Mucosa of descending colon (tissue), 3 donors: ENCODE measurements around the gene ARID1B. TPM values are rescaled to one million over a fixed set of nuclear protein-coding genes. Genes with fewer than 3 reads are reported as not detected.

ENCODE experiments used
- ATAC-seq: fragments of 200-7000 bp; cut with Tn5 transposase; one replicate; pipeline ENCODE4 v1.9.1; 2020; ENCODE audit warnings: mild to moderate bottlenecking, moderate library complexity
- DNase-seq, 3 donors: peaks; one replicate each; pipeline ENCODE4 v3.0.0-alpha.2; 2020
- H3K36me3 ChIP-seq: fragments of 200-600 bp; one replicate; pipeline ENCODE4 v1.8.0; 2021; ENCODE audit warnings: low read depth, mild to moderate bottlenecking
- H3K4me1 ChIP-seq: fragments of 200-600 bp; one replicate; pipeline ENCODE4 v1.8.0; 2021; ENCODE audit warnings: low read depth, mild to moderate bottlenecking
- H3K4me3 ChIP-seq: fragments of 200-600 bp; one replicate; pipeline ENCODE4 v1.8.0; 2021; ENCODE audit warnings: mild to moderate bottlenecking
- H3K9me3 ChIP-seq: fragments of 200-600 bp; one replicate; pipeline ENCODE4 v1.8.0; 2021; ENCODE audit warnings: mild to moderate bottlenecking
- intact Hi-C, 2 donors: fragments of 100-400 bp; cut with DNase I in 1 of 2; cut with micrococcal nuclease in 1 of 2; formaldehyde crosslinking; loops; one replicate each; pipeline versions ENCODE4 v1.11.0 to v1.11.1; 2022; cut with DNase I, micrococcal nuclease
- total RNA-seq, 3 donors: library from RNA; stranded (reverse); fragmentation: NEBNext Ultra II Directional in 2 of 3; extraction: Animal tissue kit (Norgen Biotek cat#: 25700) in 2 of 3; gene quantifications; one replicate each; pipeline versions ENCODE4 v1.2.1 to v1.2.4, GENCODE V29; 2021 to 2023
- TF ChIP-seq, protein P1 (sequence below): fragments of 200-600 bp; IDR thresholded peaks from one replicate; pipeline ENCODE4 v1.8.0; 2022; ENCODE audit warnings: antibody characterized with exemption, mild to moderate bottlenecking
- donor health status: DM: no; HTN: no; CAD: no; lungs with moderate emphysema.
- donor health status: DM: no; HTN: no; CAD: no.
- donor health status: DM: no; HTN: yes; CAD: no.

Gene ARID1B
- total RNA-seq, 3 donors from 2014 or later: 71.8 to 102 (median 101) TPM

DNA sequence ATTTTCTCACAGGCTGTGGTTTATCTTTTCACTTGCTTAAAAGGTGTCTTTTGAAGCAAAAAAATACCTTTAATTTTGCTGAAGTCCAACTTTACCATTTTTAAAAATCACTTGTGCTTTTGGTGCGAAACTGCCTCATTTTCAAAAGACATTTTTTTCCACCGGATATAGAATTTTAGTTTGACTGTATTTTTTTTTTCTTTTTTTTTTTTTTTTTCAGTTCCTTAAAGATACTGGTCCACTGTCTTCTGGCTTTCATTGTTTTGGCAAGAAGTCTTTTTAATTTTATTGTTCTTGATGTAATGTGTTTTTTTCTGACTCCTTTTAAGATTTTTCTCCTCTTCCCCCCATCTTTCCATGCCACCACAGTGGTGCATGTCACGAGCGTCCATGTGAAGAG is 198.2 kb downstream of the ARID1B start:
- ATAC-seq: no peak
- intact Hi-C loops: no loop called here
- H3K4me1 ChIP-seq: no peaks in the 10 kb centered on the region

DNA sequence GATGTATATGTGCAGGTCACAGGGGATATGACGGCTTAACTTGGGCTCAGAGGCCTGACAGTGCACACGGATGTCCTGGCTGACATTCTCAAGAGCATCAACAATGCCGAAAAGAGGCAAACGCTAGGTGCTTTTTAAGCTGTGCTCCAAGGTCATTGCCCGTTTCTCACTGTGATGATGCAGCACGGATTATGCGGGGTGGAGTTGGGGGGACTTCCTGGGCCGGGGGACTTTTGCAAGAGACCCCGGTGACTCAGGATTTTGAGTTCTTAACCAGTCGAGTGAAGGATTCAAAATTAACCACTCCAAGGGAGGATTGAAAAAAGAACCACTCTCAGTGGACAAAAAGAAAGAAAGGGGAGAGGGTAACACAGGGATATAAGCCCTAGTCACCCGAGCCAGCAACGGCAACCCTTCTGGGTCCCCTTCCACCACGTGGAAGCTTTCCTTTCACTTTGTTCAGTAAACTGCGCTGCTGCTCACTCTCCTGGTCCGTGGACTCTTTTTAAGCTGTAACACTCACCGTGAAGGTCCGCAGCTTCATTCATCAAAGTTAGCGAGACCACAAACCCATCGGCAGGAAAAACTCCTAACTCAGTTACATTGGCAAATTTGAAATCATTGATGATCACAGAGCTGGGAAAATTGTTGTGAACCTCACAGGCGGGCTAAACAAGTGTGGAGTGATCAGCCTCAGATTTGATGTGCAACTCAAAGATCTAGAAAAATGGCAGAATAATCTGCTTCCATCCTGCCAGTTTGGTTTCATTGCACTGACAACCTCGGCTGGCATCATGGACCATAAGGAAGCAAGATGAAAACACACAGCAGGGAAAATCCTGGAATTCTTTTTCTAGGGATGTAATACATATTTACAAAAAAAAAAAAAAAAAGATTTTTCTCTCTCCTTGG is 199.3 kb downstream of the ARID1B start:
- H3K4me1 ChIP-seq: no peaks in the 10 kb centered on the region
- no peak for ATAC-seq
- H3K9me3 ChIP-seq: no peaks in the 10 kb centered on the region
- H3K36me3 ChIP-seq: no peaks in the 10 kb centered on the region
- TF ChIP-seq, protein P1, sequence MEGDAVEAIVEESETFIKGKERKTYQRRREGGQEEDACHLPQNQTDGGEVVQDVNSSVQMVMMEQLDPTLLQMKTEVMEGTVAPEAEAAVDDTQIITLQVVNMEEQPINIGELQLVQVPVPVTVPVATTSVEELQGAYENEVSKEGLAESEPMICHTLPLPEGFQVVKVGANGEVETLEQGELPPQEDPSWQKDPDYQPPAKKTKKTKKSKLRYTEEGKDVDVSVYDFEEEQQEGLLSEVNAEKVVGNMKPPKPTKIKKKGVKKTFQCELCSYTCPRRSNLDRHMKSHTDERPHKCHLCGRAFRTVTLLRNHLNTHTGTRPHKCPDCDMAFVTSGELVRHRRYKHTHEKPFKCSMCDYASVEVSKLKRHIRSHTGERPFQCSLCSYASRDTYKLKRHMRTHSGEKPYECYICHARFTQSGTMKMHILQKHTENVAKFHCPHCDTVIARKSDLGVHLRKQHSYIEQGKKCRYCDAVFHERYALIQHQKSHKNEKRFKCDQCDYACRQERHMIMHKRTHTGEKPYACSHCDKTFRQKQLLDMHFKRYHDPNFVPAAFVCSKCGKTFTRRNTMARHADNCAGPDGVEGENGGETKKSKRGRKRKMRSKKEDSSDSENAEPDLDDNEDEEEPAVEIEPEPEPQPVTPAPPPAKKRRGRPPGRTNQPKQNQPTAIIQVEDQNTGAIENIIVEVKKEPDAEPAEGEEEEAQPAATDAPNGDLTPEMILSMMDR: no peak
- H3K4me3 ChIP-seq: no peak overlapping the region
- intact Hi-C loops: no loop called here
- no peak for DNase-seq

More for the DNA sequence above, 198.2 kb downstream of the ARID1B start:
- TF ChIP-seq, protein P1: no peak
- no peaks in the 10 kb centered on the region for H3K9me3 ChIP-seq
- DNase-seq: no peak
- H3K36me3 ChIP-seq: no peaks in the 10 kb centered on the region
- H3K4me3 ChIP-seq: no peak overlapping the region

DNA sequence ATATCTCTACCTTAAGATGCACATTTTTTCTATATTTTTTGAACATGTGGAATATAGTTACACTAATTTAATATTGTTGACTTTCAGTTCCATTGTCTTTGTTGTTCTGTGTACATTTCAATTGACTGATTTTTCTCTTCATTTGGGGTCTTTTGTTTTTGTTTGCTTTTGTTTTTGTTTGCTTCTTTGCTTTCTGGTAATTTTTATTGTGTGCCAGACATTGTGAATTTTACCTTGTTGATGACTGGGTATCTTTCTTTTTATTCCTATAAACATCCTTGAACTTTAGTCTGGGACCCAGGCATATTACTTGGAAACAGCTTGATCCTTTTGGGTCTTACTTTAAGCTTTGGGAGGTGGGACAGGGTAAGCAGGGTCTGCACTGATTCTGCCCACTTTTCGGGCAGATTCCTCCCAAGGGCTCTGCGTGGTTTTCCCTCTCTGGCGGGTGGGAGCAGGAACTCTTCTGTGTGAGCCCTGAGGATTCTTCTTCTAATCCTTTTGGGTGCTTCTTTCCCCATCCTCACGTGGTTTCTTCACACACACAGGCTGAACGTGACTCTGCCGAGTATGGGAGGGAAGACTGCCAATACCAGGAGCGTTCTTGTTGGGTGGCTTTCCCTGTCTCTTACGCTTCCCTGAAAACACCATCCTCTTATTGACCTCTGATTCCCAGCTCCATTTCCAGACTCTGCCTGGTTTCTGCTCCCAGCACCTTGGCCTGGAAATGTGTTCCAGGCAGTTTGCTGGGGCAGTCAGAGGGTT is 200.5 kb downstream of the ARID1B start:
- TF ChIP-seq, protein P1: no peak
- no peaks in the 10 kb centered on the region for H3K4me1 ChIP-seq
- H3K4me3 ChIP-seq: no peak overlapping the region
- no peaks in the 10 kb centered on the region for H3K36me3 ChIP-seq
- DNase-seq: no peak
- intact Hi-C loops: no loop called here
- H3K9me3 ChIP-seq: no peaks in the 10 kb centered on the region
- no peak for ATAC-seq

DNA sequence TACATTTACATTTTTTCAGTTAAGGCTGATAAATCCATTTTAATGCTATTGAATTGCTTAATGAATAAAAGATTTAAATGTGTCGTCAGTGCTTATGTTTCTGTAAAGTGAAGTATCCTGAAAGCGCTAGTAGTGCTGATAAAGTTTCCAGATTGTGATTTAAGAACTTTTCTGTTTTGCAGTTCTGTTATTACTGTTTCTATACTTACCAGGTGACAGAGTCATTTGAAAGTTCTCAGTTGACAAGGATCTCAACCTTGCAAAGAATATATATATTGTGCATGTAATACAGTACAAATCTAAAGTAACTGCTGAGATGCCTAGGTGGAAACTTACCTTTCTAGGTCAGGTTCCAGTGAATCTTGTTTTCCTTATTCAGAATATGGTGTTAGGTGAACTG is 201.8 kb downstream of the ARID1B start:
- TF ChIP-seq, protein P1: no peak
- no peaks in the 10 kb centered on the region for H3K36me3 ChIP-seq
- no peak overlapping the region for H3K4me3 ChIP-seq
- H3K9me3 ChIP-seq: no peaks in the 10 kb centered on the region
- no peak for ATAC-seq
- DNase-seq: no peak
- no peaks in the 10 kb centered on the region for H3K4me1 ChIP-seq
- intact Hi-C loops: no loop called here

DNA sequence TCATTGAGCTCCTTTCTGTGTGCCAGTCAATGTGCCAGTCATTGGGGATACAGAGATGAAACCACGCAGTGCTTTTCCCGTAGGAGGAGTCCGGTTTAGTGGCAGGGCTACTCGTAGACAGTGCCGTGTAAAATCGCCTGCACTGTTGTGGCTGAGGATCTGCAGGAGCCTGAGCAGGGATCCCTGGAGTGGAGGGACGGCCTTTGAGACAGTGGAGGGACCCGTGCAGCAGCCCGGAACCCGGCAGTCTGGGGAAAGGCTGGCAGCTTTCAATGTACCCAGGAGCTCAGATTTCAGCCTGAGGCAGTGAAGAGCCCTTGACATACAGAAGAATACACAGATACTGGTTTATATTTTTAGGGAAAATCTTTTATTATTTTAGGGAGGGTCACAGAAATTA is 203.3 kb downstream of the ARID1B start:
- Histone ChIP-seq H3K36me3 (no peaks in the 10 kb centered on the region), H3K9me3 (no peaks in the 10 kb centered on the region), H3K4me3 (no peak overlapping the region), H3K4me1 (peaks cover 10% of the 10 kb centered on the region)
- ATAC-seq: no peak
- no peak for DNase-seq
- intact Hi-C loops: no loop called here
- TF ChIP-seq, protein P1: no peak
